ENCODE data around the gene B2M.

DNA sequence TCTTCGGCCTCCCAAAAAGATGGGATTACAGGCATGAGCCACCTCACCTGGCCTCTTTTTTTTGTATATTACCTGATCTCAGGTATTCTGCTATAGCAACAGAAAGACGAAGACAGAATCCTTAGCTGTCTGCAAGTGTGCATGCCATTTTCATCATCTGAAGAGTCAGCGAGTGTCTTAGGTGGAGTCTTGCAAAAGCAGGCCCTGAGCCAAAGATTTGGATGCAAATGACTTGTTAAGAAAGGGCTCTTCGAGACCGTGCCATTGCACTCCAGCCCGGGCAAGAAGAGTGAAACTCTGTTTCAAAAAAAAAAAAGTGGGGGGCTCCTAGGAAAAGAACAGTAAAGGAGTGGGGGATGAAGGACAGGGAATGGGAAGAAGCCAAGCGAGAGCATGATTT lies 14.8 kb downstream of the B2M start:
- no peak for TF ChIP-seq POLR2A (IDR thresholded peaks at IDR 0.05; ENCODE audit: low read depth, low read length)
- no peak for TF ChIP-seq POLR2AphosphoS5 (IDR thresholded peaks at IDR 0.05; ENCODE audit: low read depth, low read length)
- TF ChIP-seq TAF1 (IDR thresholded peaks at IDR 0.05; ENCODE audit: borderline replicate concordance, low read depth, low read length), result no peak

Measured in GM12892 (cell line).